ENCODE data around the gene PLA2G4F. TPM values are rescaled to one million over a fixed set of nuclear protein-coding genes. Genes with fewer than 3 reads are reported as not detected.

Gene PLA2G4F
- polyA plus RNA-seq, 1 experiment = not detected

GRCh38 chr15:42111924-42112323 lies 44.5 kb downstream of the PLA2G4F start:
- H3K27me3 ChIP-seq (ENCODE audit: control insufficient read depth, insufficient read depth, low read length) = peaks cover 17% of the 10 kb centered on the region
- POLR2A ChIA-PET = no interaction called here
- CTCF ChIA-PET = interaction anchor here (1.3 to 3.6 kb wide), 2 partner anchors 11 to 28 kb away, joined by 3 to 18 read pairs; no protein-coding TSS in a partner anchor
- DNase-seq (ENCODE audit: low read depth) = no peak
- no peak for TF ChIP-seq CTCF (IDR thresholded peaks at IDR 0.05; ENCODE audit: insufficient read depth, low read depth, low read length)
- no peaks in the 10 kb centered on the region for H3K36me3 ChIP-seq (ENCODE audit: control insufficient read depth, insufficient read depth, low read length)
- H3K4me3 ChIP-seq (ENCODE audit: low read depth, low read length) = no peak overlapping the region

GRCh38 chr15:42110367-42110766 lies 46.1 kb downstream of the PLA2G4F start:
- no peak for TF ChIP-seq CTCF (IDR thresholded peaks at IDR 0.05; ENCODE audit: insufficient read depth, low read depth, low read length)
- CTCF ChIA-PET = interaction anchor here (0.7 to 3.6 kb wide), 4 partner anchors 15 to 30 kb away, joined by 3 to 18 read pairs (median 4); no protein-coding TSS in a partner anchor
- POLR2A ChIA-PET = no interaction called here

GRCh38 chr15:42108806-42109205 lies 47.6 kb downstream of the PLA2G4F start:
- TF ChIP-seq CTCF (IDR thresholded peaks at IDR 0.05; ENCODE audit: insufficient read depth, low read depth, low read length) = no peak
- H3K36me3 ChIP-seq (ENCODE audit: control insufficient read depth, insufficient read depth, low read length) = no peaks in the 10 kb centered on the region
- ChIA-PET CTCF (interaction anchor here (2.1 kb wide), 1 partner anchor 25 kb away, joined by 11 read pairs; no protein-coding TSS in a partner anchor), POLR2A (no interaction called here)
- H3K27me3 ChIP-seq (ENCODE audit: control insufficient read depth, insufficient read depth, low read length) = peaks cover 14% of the 10 kb centered on the region
- H3K4me3 ChIP-seq (ENCODE audit: low read depth, low read length) = no peak overlapping the region
- DNase-seq (ENCODE audit: low read depth) = no peak

More at GRCh38 chr15:42110367-42110766, 46.1 kb downstream of the PLA2G4F start:
- DNase-seq (ENCODE audit: low read depth) = no peak
- no peaks in the 10 kb centered on the region for H3K36me3 ChIP-seq (ENCODE audit: control insufficient read depth, insufficient read depth, low read length)
- peaks cover 15% of the 10 kb centered on the region for H3K27me3 ChIP-seq (ENCODE audit: control insufficient read depth, insufficient read depth, low read length)
- H3K4me3 ChIP-seq (ENCODE audit: low read depth, low read length) = no peak overlapping the region

- no peak for DNase-seq (ENCODE audit: low read depth)
These were observed 48.2 kb downstream of the PLA2G4F start for GRCh38 chr15:42108189-42108588.

GRCh38 chr15:42107473-42107872 lies 49.0 kb downstream of the PLA2G4F start:
- POLR2A ChIA-PET = no interaction called here
- Histone ChIP-seq H3K4me3 (ENCODE audit: low read depth, low read length) (no peak overlapping the region), H3K36me3 (ENCODE audit: control insufficient read depth, insufficient read depth, low read length) (no peaks in the 10 kb centered on the region), H3K27me3 (ENCODE audit: control insufficient read depth, insufficient read depth, low read length) (peaks cover 14% of the 10 kb centered on the region)
- DNase-seq (ENCODE audit: low read depth) = no peak
- no peak for TF ChIP-seq CTCF (IDR thresholded peaks at IDR 0.05; ENCODE audit: insufficient read depth, low read depth, low read length)
- CTCF ChIA-PET = interaction anchor here (2.1 kb wide), 1 partner anchor 23 kb away, joined by 11 read pairs; no protein-coding TSS in a partner anchor

More at GRCh38 chr15:42108189-42108588, 48.2 kb downstream of the PLA2G4F start:
- Histone ChIP-seq H3K4me3 (ENCODE audit: low read depth, low read length) (no peak overlapping the region), H3K27me3 (ENCODE audit: control insufficient read depth, insufficient read depth, low read length) (peaks cover 14% of the 10 kb centered on the region), H3K36me3 (ENCODE audit: control insufficient read depth, insufficient read depth, low read length) (no peaks in the 10 kb centered on the region)
- ChIA-PET POLR2A (interaction anchor here (0.6 kb wide), 1 partner anchor 83 kb away, joined by 3 read pairs; no protein-coding TSS in a partner anchor), CTCF (interaction anchor here (2.1 kb wide), 1 partner anchor 24 kb away, joined by 11 read pairs; no protein-coding TSS in a partner anchor)
- TF ChIP-seq CTCF (IDR thresholded peaks at IDR 0.05; ENCODE audit: insufficient read depth, low read depth, low read length) = no peak

Measured in BJ (cell line).